NCI-H1092 (cell line): ENCODE data around the gene WNT2.
"Not testable (repeated sequence)": the region's sequence is repeated elsewhere in the genome, so short reads cannot be mapped to it uniquely, and the experiment has no call there.

Experiments used
- DNase-seq: peaks from one replicate; lab custom pipeline; 2025; lab: John Stamatoyannopoulos, UW

The WNT2 gene

DNA sequence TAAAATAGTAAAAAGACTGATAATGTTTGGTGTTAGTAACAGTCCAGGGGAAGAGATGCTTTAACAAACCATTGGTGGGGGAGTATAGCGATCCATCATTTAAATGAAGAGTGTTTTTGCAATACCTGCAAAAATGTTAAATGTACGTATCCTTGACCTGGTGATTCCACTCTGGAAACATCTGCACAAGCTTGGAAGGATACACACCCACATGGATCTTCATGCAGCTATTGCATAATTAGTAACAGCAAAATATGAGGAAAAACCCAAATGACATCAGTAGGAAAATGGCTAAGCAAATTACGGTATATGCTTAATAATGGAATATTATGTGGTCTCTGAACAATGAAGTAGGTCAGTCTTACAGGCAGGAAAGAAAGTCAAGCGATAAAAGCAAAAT, 20.5 kb downstream of the WNT2 start:
- no peak for DNase-seq

DNA sequence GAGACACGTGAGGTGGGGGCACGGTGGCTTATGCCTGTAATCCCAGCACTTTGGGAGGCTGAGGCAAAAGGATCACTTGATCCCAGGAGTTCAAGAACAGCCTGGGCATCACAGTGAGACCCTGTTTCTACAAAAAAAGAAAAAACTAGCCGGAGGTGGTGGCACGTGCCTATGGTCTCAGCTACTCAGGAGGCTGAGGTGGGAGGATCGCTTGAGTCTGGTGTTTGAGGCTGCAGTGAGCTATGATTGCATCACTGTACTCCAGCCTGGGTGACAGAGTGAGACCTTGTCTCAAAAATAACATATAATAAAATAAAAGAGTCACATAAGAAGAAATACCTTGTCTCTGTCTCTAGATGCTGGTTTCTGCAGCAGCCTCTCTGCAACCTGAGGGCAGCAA, 22.4 kb downstream of the WNT2 start:
- not testable (repeated sequence) for DNase-seq

- no peak for DNase-seq
These were observed 25.3 kb downstream of the WNT2 start for GRCh38 chr7:117297606-117298005.

- DNase-seq, result no peak
These were observed 26.8 kb downstream of the WNT2 start for GRCh38 chr7:117296066-117296465.

- no peak for DNase-seq
These were observed 37.0 kb downstream of the WNT2 start for GRCh38 chr7:117285826-117286225.

GRCh38 chr7:117284692-117285091, 38.2 kb downstream of the WNT2 start:
- no peak for DNase-seq

DNA sequence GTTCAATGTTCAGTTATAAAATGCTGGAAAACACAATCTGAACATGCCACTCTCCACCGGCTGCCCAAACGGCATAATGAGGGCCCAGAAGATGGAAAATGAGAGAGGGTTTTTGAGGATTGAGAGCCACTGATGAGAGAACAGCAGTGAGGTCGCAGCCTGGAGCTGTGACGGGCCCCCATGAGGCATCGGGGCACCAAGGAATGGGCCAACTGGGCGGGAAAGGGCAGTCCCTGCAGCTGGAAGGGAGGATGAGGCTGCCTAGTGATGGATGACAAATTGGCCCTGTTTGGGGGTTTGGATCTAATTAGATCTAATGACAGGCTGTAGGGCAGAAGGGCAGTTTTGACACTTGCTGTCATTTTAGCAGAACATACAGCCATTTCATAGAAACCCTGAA, 39.1 kb downstream of the WNT2 start:
- no peak for DNase-seq

DNA sequence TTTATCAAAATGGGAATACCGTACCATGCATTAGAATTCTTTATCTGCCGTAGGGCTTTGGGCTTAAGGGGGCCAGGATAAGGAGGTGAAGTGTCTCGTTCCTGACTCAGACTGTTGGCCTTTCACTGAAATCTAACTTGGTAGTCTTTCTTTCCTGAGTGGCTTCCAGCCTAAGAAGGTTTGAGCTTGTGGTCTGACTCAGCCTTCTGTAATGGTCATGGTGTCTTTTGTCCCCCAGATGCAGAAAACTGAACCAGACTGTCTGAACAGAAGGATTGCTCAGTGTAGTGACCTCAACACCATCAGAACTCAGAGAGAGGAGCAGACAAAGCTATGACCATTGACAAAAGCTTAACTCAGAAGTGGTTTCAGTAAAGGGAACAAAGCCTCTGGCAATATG, 39.5 kb downstream of the WNT2 start:
- DNase-seq, result no peak

DNA sequence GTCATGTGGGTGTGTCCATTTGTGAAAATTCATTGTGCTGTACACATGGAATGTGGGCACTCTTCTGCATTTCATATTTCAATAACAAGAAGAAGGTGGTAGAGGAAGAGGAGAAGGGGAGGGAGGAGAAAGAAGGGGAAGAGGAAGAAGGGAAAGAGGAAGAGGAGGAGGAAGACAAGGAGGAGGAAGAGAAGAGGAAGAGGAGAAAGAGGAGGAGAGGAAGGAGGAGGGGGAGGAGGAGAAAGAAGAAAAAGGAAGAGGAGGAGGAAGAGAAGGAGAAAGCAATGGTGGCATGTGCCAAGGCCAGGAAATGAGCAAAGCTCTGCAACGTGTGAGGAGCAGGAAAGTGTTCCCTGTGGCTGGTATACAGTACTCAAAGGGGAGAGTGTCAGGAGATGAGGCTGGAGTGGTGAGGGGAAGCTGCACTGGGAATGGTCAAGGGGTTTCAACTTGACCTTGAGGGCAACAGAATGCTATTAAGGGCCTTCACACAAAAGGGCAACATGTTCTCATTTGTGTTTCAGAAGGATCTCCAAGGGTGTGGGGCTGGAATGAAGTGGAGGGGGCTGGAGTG, 40.5 kb downstream of the WNT2 start:
- no peak for DNase-seq

GRCh38 chr7:117281562-117281961, 41.3 kb downstream of the WNT2 start:
- DNase-seq, result no peak

- DNase-seq, result no peak
These were observed 42.8 kb downstream of the WNT2 start for GRCh38 chr7:117279931-117280557.

DNA sequence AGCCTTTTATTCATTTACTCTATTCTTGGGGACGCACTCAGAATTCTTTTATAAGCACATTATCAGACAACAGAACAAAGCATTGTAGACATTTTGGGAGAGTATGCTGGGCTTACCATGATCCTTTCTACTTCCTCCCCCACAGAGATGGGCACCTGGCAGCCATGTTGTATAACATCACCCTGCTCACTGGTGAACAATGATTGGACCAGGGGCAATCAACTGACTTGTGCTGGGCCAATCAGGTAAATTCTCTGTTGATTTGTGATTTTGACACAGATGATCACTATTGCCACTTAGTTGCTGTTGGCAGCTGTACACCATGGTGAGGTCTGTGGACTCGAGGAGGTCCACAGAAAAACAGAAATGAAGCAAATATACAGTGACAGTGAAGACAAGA, 43.7 kb downstream of the WNT2 start:
- DNase-seq, result no peak

- DNase-seq, result no peak
These were observed 44.8 kb downstream of the WNT2 start for GRCh38 chr7:117278040-117278439.

DNA sequence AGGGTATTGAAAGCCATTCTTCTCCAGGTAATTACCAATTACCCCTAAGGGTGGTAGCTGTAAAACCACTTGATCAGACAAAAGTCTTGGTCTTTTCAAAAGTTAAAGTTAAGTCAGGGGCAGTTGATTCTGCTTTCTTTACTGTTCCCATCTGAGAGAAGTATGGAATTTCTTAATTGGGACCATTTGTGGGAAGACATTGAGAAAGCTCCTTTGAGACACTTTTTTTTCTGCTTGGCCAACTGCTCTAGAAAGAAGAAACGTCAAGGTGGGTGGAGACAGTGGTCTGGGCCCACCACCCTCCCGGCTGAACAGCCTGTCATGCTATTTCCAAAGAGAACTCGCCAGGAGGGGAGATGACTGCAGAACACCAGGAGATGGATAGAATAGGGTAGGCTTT, 45.3 kb downstream of the WNT2 start:
- no peak for DNase-seq

- no peak for DNase-seq
These were observed 47.9 kb downstream of the WNT2 start for GRCh38 chr7:117274951-117275350.

DNA sequence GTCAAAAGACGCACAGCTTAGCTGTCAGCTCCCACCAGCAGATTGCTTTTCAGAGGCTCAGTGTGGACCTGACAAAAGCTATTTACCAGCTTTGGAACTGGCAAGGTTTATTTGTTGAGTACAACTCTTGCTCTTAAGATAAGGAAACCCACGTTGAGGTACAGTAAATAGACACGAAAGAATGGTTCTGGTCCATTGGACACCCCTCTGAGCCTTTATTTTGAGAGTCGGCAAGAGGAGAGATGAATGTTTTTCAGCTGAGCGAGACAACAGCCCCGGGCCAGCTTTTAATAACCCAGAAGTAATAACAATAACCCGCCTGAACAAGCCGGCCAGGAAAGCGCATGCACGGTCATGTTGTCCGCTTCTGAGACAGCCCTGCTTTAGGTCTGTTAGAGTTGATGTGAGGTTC, 49.0 kb downstream of the WNT2 start:
- no peak for DNase-seq

DNA sequence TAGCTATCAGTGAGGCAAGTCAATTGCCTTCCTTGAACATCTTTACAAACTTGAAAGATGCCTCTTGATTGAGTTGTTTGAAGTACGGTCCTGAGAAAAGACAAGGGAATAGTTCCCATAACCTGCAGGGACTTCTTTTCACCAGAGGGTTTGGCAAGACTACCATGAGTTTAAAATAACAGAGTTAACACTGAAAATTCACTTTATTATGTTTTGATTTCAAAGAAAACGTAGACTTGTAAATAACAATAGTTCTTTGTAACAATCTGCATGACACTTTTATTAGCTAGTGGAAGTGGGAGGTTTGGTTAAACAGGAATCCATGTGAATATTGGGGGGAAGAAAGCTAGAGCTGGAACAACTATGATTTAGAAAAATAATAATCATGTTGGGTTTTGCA, 49.5 kb downstream of the WNT2 start:
- DNase-seq, result no peak

DNA sequence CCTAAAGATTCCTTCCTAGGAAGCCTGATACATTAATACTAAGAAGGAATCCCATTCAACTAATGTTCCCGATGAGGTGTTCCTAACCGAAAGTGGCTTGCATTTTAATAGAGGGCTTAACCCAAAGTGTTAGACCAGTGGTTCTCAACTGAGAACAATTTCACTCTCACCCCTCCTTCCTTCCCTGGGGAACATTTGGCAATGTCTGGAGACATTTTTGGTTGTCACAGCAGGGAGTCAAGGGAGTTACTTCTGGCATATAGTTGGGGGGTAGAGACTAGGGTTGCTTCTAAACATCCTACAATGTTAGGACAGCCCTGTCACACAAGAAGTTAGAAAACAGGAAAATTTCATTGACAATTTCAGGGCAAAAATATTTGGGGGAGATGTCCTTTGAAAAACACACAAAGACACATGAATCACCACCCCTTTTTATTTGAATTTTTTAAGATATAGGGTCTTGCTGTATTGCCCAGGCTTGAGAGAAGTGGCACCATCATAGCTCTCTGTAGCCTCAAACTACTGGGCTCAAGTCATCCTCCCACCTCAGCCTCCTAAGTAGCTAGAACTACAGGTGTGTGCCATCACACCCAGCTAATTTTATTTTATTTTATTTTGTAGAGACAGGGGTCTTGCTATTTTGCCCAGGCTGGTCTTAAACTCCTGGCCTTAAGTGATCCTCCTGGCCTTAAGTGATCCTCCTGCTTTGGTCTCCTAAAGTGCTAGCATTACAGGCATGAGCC, 50.7 kb downstream of the WNT2 start:
- no peak for DNase-seq

- DNase-seq, result no peak
These were observed 51.3 kb downstream of the WNT2 start for GRCh38 chr7:117271566-117271965.

DNA sequence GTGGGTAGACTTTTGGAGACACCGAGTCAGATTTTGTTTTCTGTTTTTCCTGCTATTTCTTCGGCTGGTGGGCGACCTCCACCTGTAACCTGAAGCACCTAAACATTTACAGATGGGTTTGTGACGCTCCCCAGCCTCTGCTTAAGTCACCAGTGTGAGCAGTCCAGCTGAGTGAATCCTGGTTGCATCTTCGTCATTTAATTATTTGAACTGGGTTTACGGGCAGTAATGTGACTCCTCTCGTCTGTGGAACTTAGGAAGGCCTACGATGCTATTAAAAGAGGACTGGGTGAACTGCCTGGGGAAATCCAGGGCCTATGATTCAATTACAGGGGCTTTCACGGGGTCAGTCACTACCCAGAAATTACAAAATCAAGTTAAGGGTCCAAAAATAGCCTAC, 52.5 kb downstream of the WNT2 start:
- DNase-seq, result no peak

- DNase-seq, result no peak
These were observed 53.0 kb downstream of the WNT2 start for GRCh38 chr7:117269886-117270285.

- no peak for DNase-seq
These were observed 53.4 kb downstream of the WNT2 start for GRCh38 chr7:117269417-117269816.

DNA sequence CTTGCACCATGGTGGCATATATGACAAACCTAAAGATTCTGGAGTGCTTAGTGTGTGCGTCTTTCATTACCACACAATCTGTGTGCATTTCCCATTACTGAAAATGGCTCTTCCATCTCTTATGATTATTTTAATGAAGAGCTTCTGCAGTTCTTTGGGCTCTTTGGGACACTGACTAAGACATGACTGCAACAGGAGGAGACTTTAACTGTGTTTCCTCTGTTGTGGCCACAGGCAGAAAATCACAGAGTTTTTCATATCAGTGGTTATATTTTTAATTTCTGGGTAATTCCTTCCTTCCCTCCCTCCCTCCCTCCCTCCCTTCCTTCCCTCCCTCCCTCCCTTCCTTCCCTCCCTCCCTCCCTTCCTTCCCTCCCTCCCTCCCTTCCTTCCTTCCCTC, 58.1 kb downstream of the WNT2 start:
- no peak for DNase-seq

DNA sequence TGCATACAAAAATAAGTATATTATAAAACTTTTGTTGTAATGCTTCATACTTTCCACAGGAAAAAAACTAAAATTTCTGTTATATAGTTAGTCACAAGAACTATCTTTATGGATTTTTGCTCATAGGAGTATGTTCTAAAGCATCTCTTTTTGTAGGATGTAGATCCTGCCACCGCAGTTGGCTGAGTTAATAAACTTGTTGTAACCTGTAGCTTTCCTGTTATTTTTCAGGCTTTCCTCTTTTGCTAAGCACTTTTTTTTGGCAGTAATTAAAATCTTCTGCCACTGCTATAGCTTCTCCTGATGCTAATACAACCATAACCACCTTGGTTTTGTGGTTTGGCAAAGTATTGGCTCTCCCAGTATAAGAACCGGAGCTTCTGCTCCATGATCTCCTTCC, 60.3 kb downstream of the WNT2 start:
- DNase-seq, result no peak
